HG03108 (cell line): Measurements from ENCODE around the gene ENPP6.
"Not testable (repeated sequence)": the region's sequence is repeated elsewhere in the genome, so short reads cannot be mapped to it uniquely, and the experiment has no call there.

Experiments
- ATAC-seq: cut with Tn5 transposase; IDR thresholded peaks from one replicate; pipeline ENCODE4 v1.9.1; 2021; ENCODE audit warnings: moderate library complexity; ENCODE audit not compliant: unreplicated experiment

Gene ENPP6

GRCh38 chr4:184066584-184067300, 150.9 kb downstream of the ENPP6 start:
- ATAC-seq: no peak

GRCh38 chr4:184064877-184065276, 152.8 kb downstream of the ENPP6 start:
- no peak for ATAC-seq

- no peak for ATAC-seq
Observed at GRCh38 chr4:184062769-184063168, 154.9 kb downstream of the ENPP6 start.

- ATAC-seq: no peak
Observed at GRCh38 chr4:184061582-184061981, 156.1 kb downstream of the ENPP6 start.

GRCh38 chr4:184059099-184059498, 158.6 kb downstream of the ENPP6 start:
- ATAC-seq: no peak

- no peak for ATAC-seq
Observed at GRCh38 chr4:184058026-184058425, 159.6 kb downstream of the ENPP6 start.

- ATAC-seq: no peak
Observed at GRCh38 chr4:184056877-184057276, 160.8 kb downstream of the ENPP6 start.

GRCh38 chr4:184053434-184053833, 164.2 kb downstream of the ENPP6 start:
- no peak for ATAC-seq

GRCh38 chr4:184052616-184053015, 165.1 kb downstream of the ENPP6 start:
- no peak for ATAC-seq

GRCh38 chr4:184051262-184051661, 166.4 kb downstream of the ENPP6 start:
- ATAC-seq: not testable (repeated sequence)

- no peak for ATAC-seq
Observed at GRCh38 chr4:184046148-184046547, 171.5 kb downstream of the ENPP6 start.

GRCh38 chr4:184041156-184041555, 176.5 kb downstream of the ENPP6 start:
- no peak for ATAC-seq

- ATAC-seq: no peak
Observed at GRCh38 chr4:184039963-184040383, 177.7 kb downstream of the ENPP6 start.
